HepG2 (cell line): ENCODE data around the gene TTPAL. TPM values are rescaled to one million over a fixed set of nuclear protein-coding genes. Genes with fewer than 3 reads are reported as not detected.

Experiments used
- ATAC-seq: fragments of 200-7000 bp; cut with Tn5 transposase; 3 replicates; pipeline ENCODE4 v1.9.1; 2020; ENCODE audit warnings: mild to moderate bottlenecking, moderate library complexity
- BruUV-seq: library from RNA; stranded (reverse); fragments of 400-500 nt; replicated peaks from 2 replicates; lab custom pipeline; 2021; lab: Mats Ljungman, UMichigan
- CTCF ChIA-PET: fragments of 300-600 bp; formaldehyde crosslinking; extraction: SDS; loops from one replicate; lab custom pipeline; 2021; ENCODE audit warnings: low total read pairs, inconsistent platforms, low intra/inter-chr PET ratio; lab: Yijun Ruan, JAX
- POLR2A ChIA-PET: fragments of 350-600 bp; sonication (Branson Sonifier 250); formaldehyde crosslinking; loops from one replicate; lab custom pipeline; 2020; ENCODE audit warnings: antibody characterized with exemption, inconsistent platforms; lab: Yijun Ruan, JAX
- DNase-seq: peaks from one replicate; pipeline ENCODE4 v3.0.0-alpha.2; 2015; ENCODE audit warnings: low spot score
- FAIRE-seq: peaks from 3 replicates; lab custom pipeline; 2011; peaks lifted over from hg19 to GRCh38; lab: Jason Lieb, UNC
- H2AFZ ChIP-seq: one replicate; pipeline ENCODE4 v1.6.1; 2011; ENCODE audit warnings: low read length, inconsistent platforms
- H3K27ac ChIP-seq: fragments of 300-600 bp; 3 replicates; pipeline ENCODE4 v1.8.0; 2011; ENCODE audit warnings: mixed run types, mild to moderate bottlenecking, mixed read lengths, low read length, inconsistent platforms; ENCODE audit not compliant: insufficient read depth; ENCODE audit errors: extremely low read length
- H3K27me3 ChIP-seq, 2 experiments: fragments of 200-600 bp in 1 of 2; 2 replicates in 1 of 2; 3 replicates in 1 of 2; pipeline versions ENCODE4 v1.6.0 to v1.8.0; 2011; ENCODE audit warnings: low read length in 2 of 2, mild to moderate bottlenecking in 2 of 2, moderate library complexity in 2 of 2, inconsistent platforms in 1 of 2; ENCODE audit not compliant: insufficient read depth in 2 of 2, control insufficient read depth in 1 of 2
- H3K36me3 ChIP-seq, 2 experiments: fragments of 200-600 bp in 1 of 2; replicated peaks in 1 of 2; 2 replicates in 1 of 2; 3 replicates in 1 of 2; pipeline versions ENCODE4 v1.5.1 to v1.8.0; 2011; ENCODE audit warnings: low read length in 2 of 2, inconsistent platforms in 1 of 2; ENCODE audit not compliant: insufficient read depth in 2 of 2, control insufficient read depth in 1 of 2
- H3K4me1 ChIP-seq: 2 replicates; pipeline ENCODE4 v1.5.1; 2012; ENCODE audit warnings: low read length, inconsistent platforms; ENCODE audit not compliant: insufficient read depth
- H3K4me2 ChIP-seq: 2 replicates; pipeline ENCODE4 v1.6.0; 2011; ENCODE audit warnings: low read depth, low read length, inconsistent platforms
- H3K4me3 ChIP-seq, 3 experiments: fragments of 200-600 bp in 1 of 3; sonication (generic), shearing (Covaris generic) in 1 of 3; replicated peaks in 1 of 3; 2 replicates each; pipeline ENCODE4 v1.5.1; 2011 to 2016; ENCODE audit warnings: low read length in 3 of 3, inconsistent platforms in 2 of 3, low read depth in 2 of 3, mild to moderate bottlenecking in 2 of 3, control low read depth in 1 of 3, mixed read lengths in 1 of 3; ENCODE audit not compliant: insufficient read depth in 1 of 3
- H3K79me2 ChIP-seq: one replicate; pipeline ENCODE4 v1.6.1; 2011; ENCODE audit warnings: low read length, inconsistent platforms; ENCODE audit not compliant: insufficient read depth
- H3K9ac ChIP-seq: 2 replicates; pipeline ENCODE4 v1.6.0; 2011; ENCODE audit warnings: mild to moderate bottlenecking, low read depth, low read length, inconsistent platforms; ENCODE audit not compliant: insufficient read depth
- H3K9me3 ChIP-seq: 2 replicates; pipeline ENCODE4 v1.5.1; 2012; ENCODE audit warnings: mild to moderate bottlenecking, low read length
- H4K20me1 ChIP-seq: 2 replicates; pipeline ENCODE4 v1.6.0; 2011; ENCODE audit warnings: inconsistent platforms, mild to moderate bottlenecking, low read length, moderate library complexity; ENCODE audit not compliant: insufficient read depth
- AGO1 ChIP-seq: fragments of 200-400 bp; formaldehyde crosslinking; IDR thresholded peaks from 2 replicates; pipeline ENCODE4 v1.6.1; 2017; ENCODE audit warnings: mild to moderate bottlenecking, low read depth, low read length, moderate library complexity; ENCODE audit not compliant: poor library complexity, severe bottlenecking
- BCL6 ChIP-seq: IDR thresholded peaks from 2 replicates; pipeline ENCODE4 v1.6.1; 2016; ENCODE audit warnings: missing genetic modification reagents, missing compliant biosample characterization
- CSRNP1 ChIP-seq: sonication (generic); formaldehyde crosslinking; IDR thresholded peaks from 2 replicates; pipeline ENCODE4 v1.8.1; 2023; ENCODE audit warnings: mild to moderate bottlenecking, missing genetic modification reagents
- E2F2 ChIP-seq: sonication (generic); formaldehyde crosslinking; IDR thresholded peaks from 2 replicates; pipeline ENCODE4 v1.4.0; 2020; ENCODE audit warnings: missing genetic modification reagents, borderline replicate concordance
- HDAC6 ChIP-seq: fragments of 200-600 bp; sonication (generic); IDR thresholded peaks from 2 replicates; pipeline ENCODE4 v1.7.0; 2017; ENCODE audit warnings: mild to moderate bottlenecking, antibody characterized with exemption, low read length, low read depth
- HMGA1 ChIP-seq: sonication (generic); formaldehyde crosslinking; conservative IDR thresholded peaks from 2 replicates; pipeline ENCODE4 v1.4.0; 2020; ENCODE audit warnings: missing genetic modification reagents
- KMT2A ChIP-seq: sonication (generic); formaldehyde crosslinking; IDR thresholded peaks from 2 replicates; pipeline ENCODE4 v1.4.0; 2020; ENCODE audit warnings: missing genetic modification reagents
- MIER2 ChIP-seq: IDR thresholded peaks from 2 replicates; pipeline ENCODE4 v1.6.1; 2016; ENCODE audit warnings: missing biosample characterization, missing genetic modification reagents
- MTA3 ChIP-seq: sonication (generic); formaldehyde crosslinking; IDR thresholded peaks from 2 replicates; pipeline ENCODE4 v1.4.0; 2020; ENCODE audit warnings: missing genetic modification reagents
- PAF1 ChIP-seq: IDR thresholded peaks from 2 replicates; pipeline ENCODE4 v1.6.1; 2016; ENCODE audit warnings: missing genetic modification reagents, missing compliant biosample characterization
- TCF12 ChIP-seq, 2 experiments: fragments of 450-650 bp in 1 of 2; sonication (generic) in 1 of 2; formaldehyde crosslinking in 1 of 2; IDR thresholded peaks; 2 replicates each; pipeline versions ENCODE4 v1.6.1 to v1.8.0; 2017 to 2022; ENCODE audit warnings: antibody characterized with exemption in 1 of 2, mild to moderate bottlenecking in 1 of 2, missing genetic modification reagents in 1 of 2, moderate library complexity in 1 of 2
- ZBTB38 ChIP-seq: sonication (generic); formaldehyde crosslinking; IDR thresholded peaks from 2 replicates; pipeline ENCODE4 v1.5.1; 2020; ENCODE audit warnings: mild to moderate bottlenecking, missing genetic modification reagents
- ZBTB49 ChIP-seq: sonication (generic); formaldehyde crosslinking; IDR thresholded peaks from 2 replicates; pipeline ENCODE4 v1.4.0; 2020; ENCODE audit warnings: missing genetic modification reagents, borderline replicate concordance
- ZFP37 ChIP-seq: sonication (generic); formaldehyde crosslinking; IDR thresholded peaks from 2 replicates; pipeline ENCODE4 v1.4.0; 2020; ENCODE audit warnings: missing genetic modification reagents, borderline replicate concordance
- ZNF780A ChIP-seq: sonication (generic); formaldehyde crosslinking; IDR thresholded peaks from 2 replicates; pipeline ENCODE4 v1.8.0; 2022; ENCODE audit warnings: mild to moderate bottlenecking, missing genetic modification reagents, moderate library complexity
- ZNF883 ChIP-seq: sonication (generic); formaldehyde crosslinking; IDR thresholded peaks from 2 replicates; pipeline ENCODE4 v1.5.1; 2020; ENCODE audit warnings: mild to moderate bottlenecking, missing genetic modification reagents; ENCODE audit errors: not compliant biosample characterization
- WGBS: methylation state at CpG from one replicate; pipeline ENCODE4 v1.1.6; 2017; ENCODE audit warnings: low lambda C conversion rate; 5-methylcytosine and 5-hydroxymethylcytosine counted together
- in situ Hi-C: cut with HindIII; loops from 2 replicates; pipeline ENCODE4 v1.10.0; 2017; ENCODE audit warnings: low pct_unique_long_range_greater_than_20kb; ENCODE audit not compliant: extremely low pct_ligation_motif_present
- intact Hi-C: fragments of 100-400 bp; cut with micrococcal nuclease; formaldehyde crosslinking; loops from one replicate; pipeline ENCODE4 v1.10.0; 2022; ENCODE audit not compliant: unreplicated experiment
- polyA plus RNA-seq, 8 experiments: library from polyadenylated mRNA; depleted of rRNA in 3 of 8; stranded (reverse) in 7 of 8; unstranded in 1 of 8; fragments of >200 nt; fragmentation: Illumina TruSeq in 4 of 8; extraction: Trizol in 4 of 8; gene quantifications; 2 replicates each; pipeline versions ENCODE4 v1.2.1 to v1.2.3, GENCODE V29; 2011 to 2016; ENCODE audit warnings: low read depth in 4 of 8, missing spikeins in 1 of 8, mixed read lengths in 1 of 8; ENCODE audit not compliant: insufficient read depth in 1 of 8
- total RNA-seq, 5 experiments: library from RNA; depleted of rRNA; stranded (reverse); fragments of >200 nt; fragmentation: Illumina TruSeq; extraction: Trizol; gene quantifications; 2 replicates each; pipeline ENCODE4 v1.2.3, GENCODE V29; 2016; ENCODE audit warnings: low read depth in 1 of 5

TTPAL gene
- total and polyA plus RNA-seq, 2 of the 13 experiments (the other 11 are each of a cell fraction or from before 2014, with no cell fraction given): 4.3 to 18.8 TPM

GRCh38 chr20:44429419-44430269 lies 46.0 kb upstream of the TTPAL start (continued):
- TF ChIP-seq TCF12 (IDR thresholded peaks at IDR 0.05) (no peak), TCF12 (CRISPR knock-in tag; IDR thresholded peaks at IDR 0.05) (no peak), HDAC6 (no peak), E2F2 (CRISPR knock-in tag) (no peak), KMT2A (CRISPR knock-in tag) (no peak), MTA3 (CRISPR knock-in tag) (no peak), ZFP37 (CRISPR knock-in tag) (no peak), AGO1 (peak; percentile 48)

GRCh38 chr20:44430270-44431065 lies 45.2 kb upstream of the TTPAL start:
- Histone ChIP-seq H3K79me2 (no peaks in the 10 kb centered on the region), H3K4me3 (no peak overlapping the region), H3K27ac (peak overlapping the region; percentile 44), H4K20me1 (no peaks in the 10 kb centered on the region), H3K4me2 (no peak overlapping the region), H3K9me3 (no peaks in the 10 kb centered on the region), H3K36me3 (peaks cover 18 to 45% of the 10 kb centered on the region in 2 experiments), H3K4me1 (peaks cover 97% of the 10 kb centered on the region), H2AFZ (no peak overlapping the region), H3K9ac (no peak overlapping the region), H3K27me3 (no peaks in the 10 kb centered on the region)
- intact Hi-C loops (no loop called here), in situ Hi-C loops (no loop called here)
- FAIRE-seq (no peak), DNase-seq (no peak), ATAC-seq (no peak)
- WGBS: 98% methylated on average over 7 of the region's 7 CpGs
- BruUV-seq: TSS peak; percentile 24
- ChIA-PET CTCF (no interaction called here), POLR2A (interaction anchor here (0.6 to 7.5 kb wide), 12 partner anchors 12 to 79 kb away, joined by 3 to 101 read pairs (median 3); no protein-coding TSS in a partner anchor)
- no peak for TF ChIP-seq HMGA1 (CRISPR knock-in tag)
- TF ChIP-seq PAF1: peak; percentile 81
- TF ChIP-seq CSRNP1 (CRISPR knock-in tag): no peak
- TF ChIP-seq ZBTB38 (CRISPR knock-in tag): no peak
- no peak for TF ChIP-seq ZNF883 (CRISPR knock-in tag)
- TF ChIP-seq MIER2 (CRISPR knock-in tag): no peak
- TF ChIP-seq ZNF780A (CRISPR knock-in tag): 0 out of 2 replicates have a peak, but pooled peaks have one; percentile 41
- TF ChIP-seq ZBTB49 (CRISPR knock-in tag): no peak
- TF ChIP-seq BCL6 (CRISPR knock-in tag): no peak
